Measurements from ENCODE around the gene GRID2IP.
A peak's percentile ranks its signal among the peaks of the same experiment; 100 is the strongest.
"Not testable (repeated sequence)": the region's sequence is repeated elsewhere in the genome, so short reads cannot be mapped to it uniquely, and the experiment has no call there.

GRID2IP gene

DNA sequence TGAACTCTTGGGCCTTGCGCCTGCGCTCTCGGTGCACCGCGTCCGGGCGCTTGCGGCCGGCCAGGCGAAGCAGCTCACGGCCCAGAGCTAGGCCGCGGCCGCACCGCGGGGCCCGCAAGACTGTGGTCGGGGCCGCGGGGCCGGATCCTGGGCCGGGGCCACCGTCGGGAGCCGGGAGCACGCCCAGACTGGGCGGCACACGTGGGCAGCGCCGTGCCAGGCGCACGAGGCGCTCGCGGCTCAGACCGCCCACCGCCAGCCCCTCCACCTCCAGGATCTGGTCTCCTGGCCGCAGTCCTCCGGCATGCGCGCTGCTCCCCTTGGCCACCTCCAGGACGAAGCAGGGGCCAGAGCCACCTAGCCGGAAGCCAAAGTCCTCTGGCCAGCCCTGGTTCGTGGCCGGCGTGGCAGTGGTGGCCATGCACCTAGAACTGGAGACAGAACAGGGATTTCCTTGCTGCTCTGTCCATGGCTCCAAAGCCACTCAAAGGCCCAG, at the start of gene GRID2IP:
Gene GRID2IP (minus strand): TSS at position 446 of the 496 bp plus-strand sequence. CDS start 25 bp downstream, at position 421.
- DNase-seq: no peak

DNA sequence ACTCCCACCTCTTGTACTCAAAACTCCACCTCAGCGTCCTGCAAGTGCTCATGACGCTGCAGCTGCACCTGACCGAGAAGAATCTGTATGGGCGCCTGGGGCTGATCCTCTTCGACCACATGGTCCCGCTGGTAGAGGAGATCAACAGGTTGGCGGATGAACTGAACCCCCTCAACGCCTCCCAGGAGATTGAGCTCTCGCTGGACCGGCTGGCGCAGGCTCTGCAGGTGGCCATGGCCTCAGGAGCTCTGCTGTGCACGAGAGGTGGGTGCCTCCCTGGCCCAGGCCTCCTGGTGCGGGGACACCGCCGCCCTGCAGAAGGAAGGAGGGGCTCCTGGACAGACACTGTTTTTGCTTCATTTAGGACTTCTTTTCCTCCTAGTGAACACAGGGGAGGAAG, 48.8 kb upstream of the GRID2IP start:
- no peak for DNase-seq

- DNase-seq: no peak
Observed at GRCh38 chr7:6590645-6591110, 39.4 kb upstream of the GRID2IP start.

DNA sequence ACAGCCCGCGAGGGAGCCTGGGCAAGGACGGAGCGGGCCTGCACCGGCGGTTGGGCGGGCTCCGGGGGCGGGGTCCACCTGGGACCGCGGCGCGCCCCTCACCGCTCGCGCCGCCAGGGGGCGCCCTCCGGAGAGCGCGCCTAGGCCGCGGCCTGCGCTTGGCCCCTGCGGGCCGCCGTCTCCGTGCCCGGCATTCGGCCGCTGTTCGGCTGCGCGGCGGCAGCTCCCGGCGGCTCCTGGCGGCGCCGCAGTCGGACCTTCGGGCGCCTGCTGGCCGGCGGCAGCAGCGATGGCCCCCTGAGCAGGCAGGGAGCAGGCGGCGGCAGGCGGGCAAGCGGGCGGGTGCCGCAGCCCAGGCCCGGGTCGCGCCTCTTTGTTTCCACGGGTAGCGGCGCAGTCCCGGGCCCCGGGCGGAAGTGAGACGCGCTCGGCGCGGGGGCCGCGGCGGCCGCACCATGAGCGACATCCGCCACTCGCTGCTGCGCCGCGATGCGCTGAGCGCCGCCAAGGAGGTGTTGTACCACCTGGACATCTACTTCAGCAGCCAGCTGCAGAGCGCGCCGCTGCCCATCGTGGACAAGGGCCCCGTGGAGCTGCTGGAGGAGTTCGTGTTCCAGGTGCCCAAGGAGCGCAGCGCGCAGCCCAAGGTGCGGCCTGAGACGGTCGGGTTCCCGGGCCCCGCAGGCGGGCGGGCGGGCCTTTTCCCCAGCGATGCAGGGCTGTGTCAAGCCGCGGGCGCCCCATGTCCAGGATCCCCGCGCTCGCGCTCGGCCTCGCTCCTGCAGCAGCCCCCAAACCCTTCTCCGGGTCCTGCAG, 38.8 kb upstream of the GRID2IP start, which contains the start of gene INTS15:
Gene INTS15 (plus strand): TSS at position 193 of the 816 bp plus-strand sequence. CDS start 263 bp downstream, at position 456.
- no peak for DNase-seq

- no peak for DNase-seq
Observed at GRCh38 chr7:6589151-6589828, 38.0 kb upstream of the GRID2IP start.

DNA sequence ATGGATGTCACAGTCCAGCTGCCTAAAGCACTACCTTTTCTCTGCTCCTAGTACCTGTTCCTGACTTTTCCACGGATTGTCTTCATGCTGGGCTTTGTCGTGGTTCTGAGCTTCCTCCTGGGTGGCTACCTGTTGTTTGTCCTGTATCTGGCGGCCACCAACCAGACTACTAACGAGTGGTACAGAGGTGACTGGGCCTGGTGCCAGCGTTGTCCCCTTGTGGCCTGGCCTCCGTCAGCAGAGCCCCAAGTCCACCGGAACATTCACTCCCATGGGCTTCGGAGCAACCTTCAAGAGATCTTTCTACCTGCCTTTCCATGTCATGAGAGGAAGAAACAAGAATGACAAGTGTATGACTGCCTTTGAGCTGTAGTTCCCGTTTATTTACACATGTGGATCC, 37.3 kb upstream of the GRID2IP start:
- no peak for DNase-seq

GRCh38 chr7:6585746-6586432, 34.6 kb upstream of the GRID2IP start:
- DNase-seq: not testable (repeated sequence)

- DNase-seq: no peak
Observed at GRCh38 chr7:6579446-6579845, 28.2 kb upstream of the GRID2IP start.

DNA sequence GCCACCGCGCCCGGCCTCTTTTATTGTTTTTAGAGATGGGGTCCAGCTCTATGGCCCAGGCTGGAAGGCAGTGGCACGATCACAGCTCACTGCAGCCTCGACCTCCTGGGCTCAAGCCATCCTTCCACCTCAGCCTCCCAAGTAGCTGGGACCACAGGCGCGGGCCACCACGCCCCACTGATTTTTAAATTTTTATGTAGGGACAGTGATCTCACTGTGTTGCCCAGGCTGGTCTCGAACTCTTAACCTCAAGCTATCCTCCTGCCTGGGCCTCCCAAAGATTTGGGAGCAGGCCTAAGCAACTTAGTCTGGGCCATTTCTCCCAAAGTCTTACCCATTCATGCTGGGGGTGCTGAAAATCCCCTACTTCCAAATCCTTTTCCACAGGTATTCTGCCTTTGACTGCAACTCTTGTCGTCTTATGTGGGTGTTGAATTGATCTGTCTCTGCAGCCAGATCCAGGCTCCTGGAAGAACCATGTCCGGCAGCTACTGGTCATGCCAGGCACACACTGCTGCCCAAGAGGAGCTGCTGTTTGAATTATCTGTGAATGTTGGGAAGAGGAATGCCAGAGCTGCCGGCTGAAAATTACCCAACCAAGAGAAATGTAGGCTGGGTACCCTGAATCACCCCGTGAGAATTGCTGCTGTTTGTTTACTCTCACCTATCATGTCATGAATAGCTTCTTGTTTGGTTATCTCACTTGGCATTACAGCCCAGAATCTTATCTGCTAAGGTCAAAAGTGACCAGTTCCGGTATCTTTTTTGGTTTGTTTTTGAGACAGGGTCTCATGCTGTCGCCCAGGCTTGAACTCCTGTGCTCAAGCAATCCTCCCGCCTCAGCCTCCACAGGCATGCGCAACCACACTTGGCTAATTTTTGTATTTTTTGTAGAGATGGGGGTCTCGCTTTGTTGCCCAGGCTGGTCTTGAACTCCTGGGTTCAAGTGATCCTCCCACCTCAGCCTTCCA, 27.1 kb upstream of the GRID2IP start:
- no peak for DNase-seq

DNA sequence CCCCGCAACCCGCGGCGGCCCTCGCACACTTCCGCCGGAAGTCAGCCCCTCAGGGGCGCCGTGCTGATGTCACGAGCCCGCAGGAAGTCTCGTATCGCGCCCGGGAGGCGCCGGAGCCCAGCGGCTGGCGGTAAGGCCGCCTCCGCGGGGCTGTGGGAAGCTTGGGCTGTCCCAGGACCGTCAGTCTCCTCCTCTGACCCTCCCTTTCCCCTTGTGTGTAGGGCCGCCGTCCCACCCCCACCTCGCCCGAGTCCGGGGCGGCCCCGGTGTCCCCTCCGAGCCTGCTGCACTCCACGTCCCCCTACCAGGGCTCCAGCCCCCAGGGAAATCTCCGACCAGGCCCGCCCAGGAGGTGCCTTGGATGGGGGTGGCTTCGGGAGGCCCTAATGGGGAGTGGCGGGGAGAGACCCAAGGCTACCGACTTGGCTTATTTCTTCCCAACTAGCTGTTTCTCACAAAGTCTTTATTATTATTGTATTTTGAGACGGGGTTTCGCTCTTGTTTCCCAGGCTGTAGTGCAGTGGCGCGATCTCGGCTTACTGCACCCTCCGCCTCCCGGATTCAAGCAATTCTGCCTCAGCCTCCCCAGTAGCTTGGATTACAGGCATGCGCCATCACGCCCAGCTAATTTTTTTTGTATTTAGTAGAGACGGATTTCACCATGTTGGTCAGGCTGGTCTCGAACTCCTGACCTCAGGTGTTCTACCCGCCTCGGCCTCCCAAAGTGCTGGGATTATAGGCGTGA, 26.3 kb upstream of the GRID2IP start, which contains the start of gene ZDHHC4:
Gene ZDHHC4 (plus strand): TSS at position 86 of the 745 bp plus-strand sequence. CDS start 3,108 bp downstream, outside the sequence.
- peak; percentile 60 for DNase-seq

- not testable (repeated sequence) for DNase-seq
Observed at GRCh38 chr7:6576867-6577368, 25.7 kb upstream of the GRID2IP start.

DNA sequence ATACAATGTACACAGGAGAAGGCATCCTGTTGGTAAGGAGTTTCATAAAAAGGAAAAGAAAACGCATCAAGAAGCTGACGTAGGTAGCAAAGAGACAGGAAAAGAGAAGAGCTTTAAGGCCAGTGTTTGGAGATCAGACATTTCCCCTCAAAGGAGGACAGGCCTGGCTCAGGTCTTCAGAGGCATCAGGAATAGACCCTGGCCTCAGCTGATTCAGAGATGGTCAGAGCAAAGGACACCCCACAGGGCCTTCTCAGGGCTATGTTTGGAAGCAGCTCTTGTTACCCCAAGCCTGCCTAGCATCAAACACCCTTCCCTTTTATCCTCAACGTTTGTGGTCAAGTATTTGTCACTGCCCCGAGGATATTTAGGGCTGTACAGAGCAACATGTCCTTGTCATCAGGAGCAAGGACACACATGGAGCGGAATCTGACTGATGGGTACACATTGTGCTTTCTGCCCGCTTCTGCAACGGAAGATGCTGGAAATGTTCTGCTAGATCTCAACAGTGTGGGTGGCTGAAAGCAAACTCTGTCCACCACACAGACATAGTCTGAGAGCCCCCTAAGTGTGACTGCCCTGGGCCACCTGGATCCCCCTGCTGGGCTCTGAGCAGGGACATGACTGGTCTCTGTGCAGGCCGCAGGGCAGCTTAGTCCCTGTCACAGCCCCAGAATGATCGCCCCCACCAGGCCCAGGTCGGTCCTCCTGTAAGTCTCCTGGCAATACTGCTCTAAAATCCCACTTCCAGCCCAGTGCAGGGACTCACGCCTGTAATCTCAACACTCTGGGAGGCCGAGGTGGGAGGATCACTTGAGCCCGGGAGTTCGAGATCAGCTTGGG, 25.0 kb upstream of the GRID2IP start:
- DNase-seq: no peak

DNA sequence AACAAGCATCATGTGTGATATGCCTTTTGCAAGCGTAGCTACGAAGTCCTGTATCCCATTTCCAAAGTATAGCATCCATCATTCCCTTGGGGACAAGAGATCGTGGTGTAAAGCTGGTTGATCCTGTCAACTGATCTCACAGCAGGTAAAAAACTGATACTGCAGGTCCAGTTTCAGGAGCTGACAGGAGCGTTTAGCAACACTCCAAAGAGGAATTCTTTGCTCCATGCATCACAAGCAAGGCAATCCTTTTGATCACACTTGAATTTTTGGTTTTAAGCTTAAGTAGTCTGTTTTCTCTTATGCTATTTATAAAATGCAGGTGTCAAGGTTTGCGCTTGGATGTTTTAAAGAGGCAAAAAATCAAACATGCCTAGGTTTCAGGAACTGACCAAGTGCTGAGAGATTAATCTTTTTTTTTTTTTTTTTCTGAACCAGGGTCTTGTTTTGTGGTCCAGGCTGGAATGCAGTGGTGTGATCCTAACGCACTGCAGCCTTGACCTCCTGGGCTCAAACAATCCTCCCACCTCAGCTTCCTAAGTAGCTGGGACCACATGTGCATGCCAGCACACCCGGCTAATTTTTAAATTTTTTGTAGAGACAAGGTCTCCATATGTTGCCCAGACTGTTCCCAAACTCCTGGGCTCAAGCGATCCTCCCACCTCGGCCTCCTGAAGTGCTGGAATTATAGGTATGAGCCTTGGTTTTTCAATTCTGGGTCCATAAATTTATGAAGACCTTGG, 24.2 kb upstream of the GRID2IP start:
- DNase-seq: no peak

DNA sequence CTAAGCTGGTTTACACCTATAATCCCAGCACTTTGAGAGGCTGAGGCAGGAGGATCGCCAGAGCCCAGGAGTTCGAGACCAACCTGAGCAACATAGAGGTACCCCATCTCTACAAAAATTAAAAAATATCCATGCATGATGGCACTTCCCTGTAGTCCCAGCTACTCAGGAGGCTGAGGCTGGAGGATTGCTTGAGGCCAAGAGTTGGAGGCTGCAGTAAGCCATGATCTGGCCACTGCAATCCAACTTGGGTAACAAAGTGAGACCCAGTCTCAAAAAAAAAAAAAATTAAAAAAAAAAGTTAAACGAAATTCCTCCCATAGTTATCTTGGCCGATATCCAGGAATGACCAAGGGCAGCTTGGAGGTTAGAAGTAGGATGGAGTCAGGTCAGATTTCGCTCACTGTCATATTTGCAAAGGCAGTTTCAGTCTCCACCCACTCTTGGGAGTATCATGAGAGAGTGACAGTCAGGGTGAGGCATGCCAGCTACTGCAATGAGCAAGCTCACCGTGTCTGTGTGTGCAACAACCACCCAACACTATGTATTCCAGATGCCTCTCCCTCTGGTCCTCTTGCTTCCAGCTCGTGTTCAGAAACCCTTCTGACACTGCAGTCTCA, 20.0 kb upstream of the GRID2IP start:
- DNase-seq: no peak

DNA sequence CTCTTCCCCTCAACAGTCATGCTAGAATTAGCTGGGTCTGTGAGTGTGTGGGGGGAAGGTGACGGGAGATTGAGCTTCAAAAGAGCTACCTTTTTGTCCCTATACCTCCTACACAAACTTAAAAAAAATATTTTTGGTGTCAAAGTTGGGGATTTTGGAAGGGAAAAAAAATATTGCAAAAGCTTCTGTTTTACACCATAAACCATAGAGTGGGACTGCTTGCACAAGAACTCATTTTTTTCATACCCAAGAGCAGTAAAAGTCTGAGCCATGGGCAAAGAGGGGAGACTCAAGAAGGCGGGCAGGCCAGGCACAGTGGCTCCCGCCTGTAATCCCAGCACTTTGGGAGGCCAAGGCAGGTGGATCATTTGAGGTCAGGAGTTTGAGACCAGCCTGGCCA, 16.6 kb upstream of the GRID2IP start:
- DNase-seq: no peak

- DNase-seq: no peak
Observed at GRCh38 chr7:6565655-6566054, 14.4 kb upstream of the GRID2IP start.

- DNase-seq: no peak
Observed at GRCh38 chr7:6563936-6564770, 12.9 kb upstream of the GRID2IP start.

- no peak for DNase-seq
Observed at GRCh38 chr7:6562106-6562505, 10.8 kb upstream of the GRID2IP start.
